ENCODE data around the gene LOXL4. TPM values are rescaled to one million over a fixed set of nuclear protein-coding genes. Genes with fewer than 3 reads are reported as not detected.

The LOXL4 gene
- total RNA-seq, 3 donors from 2014 or later (not counting 1 experiment from before 2014, with no cell fraction given): 0.23 TPM; not detected in 2

- H3K9me3 Mint-ChIP-seq: no peaks in the 10 kb centered on the region
- Histone ChIP-seq H3K27ac (ENCODE audit: low read length) (no peak overlapping the region), H3K4me3 (ENCODE audit: low read length) (no peak overlapping the region), H3K36me3 (ENCODE audit: control insufficient read depth, insufficient read depth, low read length) (peaks cover 21% of the 10 kb centered on the region), H3K4me1 (ENCODE audit: control insufficient read depth, insufficient read depth, low read length) (no peaks in the 10 kb centered on the region), H3K27me3 (ENCODE audit: control insufficient read depth, insufficient read depth, low read length) (no peaks in the 10 kb centered on the region), H3K9me3 (ENCODE audit: control insufficient read depth, insufficient read depth, low read length) (no peaks in the 10 kb centered on the region)
- DNase-seq: no peak
- intact Hi-C loops (cut with micrococcal nuclease): no loop called here
- ATAC-seq: no peak
- H3K4me3 Mint-ChIP-seq: no peak overlapping the region
- peaks cover 19% of the 10 kb centered on the region for H3K36me3 Mint-ChIP-seq
- no CpG with 5 or more reads among the region's 1 CpG for WGBS (ENCODE audit: insufficient coverage)
- H3K27ac Mint-ChIP-seq: peak overlapping the region in 1 of 2 donors; percentile 23
- peaks cover 43 to 45% of the 10 kb centered on the region in 2 donors for H3K4me1 Mint-ChIP-seq
- H3K27me3 Mint-ChIP-seq (ENCODE audit: low read depth in 2 of 2): no peaks in the 10 kb centered on the region
- no peak for TF ChIP-seq CTCF (IDR thresholded peaks at IDR 0.05)
Measured at GRCh38 chr10:98212196-98212595, 55.8 kb downstream of the LOXL4 start.

- Mint-ChIP-seq H3K36me3 (peaks cover 19% of the 10 kb centered on the region), H3K4me3 (no peak overlapping the region), H3K27me3 (ENCODE audit: low read depth in 2 of 2) (no peaks in the 10 kb centered on the region), H3K27ac (no peak overlapping the region), H3K4me1 (peaks cover 38 to 39% of the 10 kb centered on the region in 2 donors), H3K9me3 (no peaks in the 10 kb centered on the region)
- WGBS (ENCODE audit: insufficient coverage): 86% methylated on average over 4 of the region's 4 CpGs
- H3K27me3 ChIP-seq (ENCODE audit: control insufficient read depth, insufficient read depth, low read length): no peaks in the 10 kb centered on the region
- peaks cover 21% of the 10 kb centered on the region for H3K36me3 ChIP-seq (ENCODE audit: control insufficient read depth, insufficient read depth, low read length)
- TF ChIP-seq CTCF (IDR thresholded peaks at IDR 0.05): no peak
- H3K9me3 ChIP-seq (ENCODE audit: control insufficient read depth, insufficient read depth, low read length): no peaks in the 10 kb centered on the region
- H3K27ac ChIP-seq (ENCODE audit: low read length): no peak overlapping the region
- H3K4me1 ChIP-seq (ENCODE audit: control insufficient read depth, insufficient read depth, low read length): no peaks in the 10 kb centered on the region
- ATAC-seq: no peak
- H3K4me3 ChIP-seq (ENCODE audit: low read length): no peak overlapping the region
- DNase-seq: no peak
- intact Hi-C loops (cut with micrococcal nuclease): no loop called here
Measured at GRCh38 chr10:98209441-98209840, 58.6 kb downstream of the LOXL4 start.

GRCh38 chr10:98208925-98209324, 59.1 kb downstream of the LOXL4 start:
- no peak overlapping the region for H3K4me3 ChIP-seq (ENCODE audit: low read length)
- intact Hi-C loops (cut with micrococcal nuclease): no loop called here
- H3K36me3 ChIP-seq (ENCODE audit: control insufficient read depth, insufficient read depth, low read length): peaks cover 21% of the 10 kb centered on the region
- DNase-seq: no peak
- Mint-ChIP-seq H3K27ac (no peak overlapping the region), H3K4me1 (peaks cover 38 to 39% of the 10 kb centered on the region in 2 donors), H3K36me3 (peaks cover 19% of the 10 kb centered on the region), H3K4me3 (no peak overlapping the region), H3K9me3 (no peaks in the 10 kb centered on the region), H3K27me3 (ENCODE audit: low read depth in 2 of 2) (no peaks in the 10 kb centered on the region)
- no peak for ATAC-seq
- 88% methylated on average over 2 of the region's 2 CpGs for WGBS (ENCODE audit: insufficient coverage)
- no peaks in the 10 kb centered on the region for H3K4me1 ChIP-seq (ENCODE audit: control insufficient read depth, insufficient read depth, low read length)
- no peak overlapping the region for H3K27ac ChIP-seq (ENCODE audit: low read length)
- H3K9me3 ChIP-seq (ENCODE audit: control insufficient read depth, insufficient read depth, low read length): no peaks in the 10 kb centered on the region
- H3K27me3 ChIP-seq (ENCODE audit: control insufficient read depth, insufficient read depth, low read length): no peaks in the 10 kb centered on the region
- no peak for TF ChIP-seq CTCF (IDR thresholded peaks at IDR 0.05)

- Histone ChIP-seq H3K4me3 (ENCODE audit: low read length) (no peak overlapping the region), H3K27ac (ENCODE audit: low read length) (no peak overlapping the region), H3K4me1 (ENCODE audit: control insufficient read depth, insufficient read depth, low read length) (no peaks in the 10 kb centered on the region), H3K9me3 (ENCODE audit: control insufficient read depth, insufficient read depth, low read length) (no peaks in the 10 kb centered on the region), H3K27me3 (ENCODE audit: control insufficient read depth, insufficient read depth, low read length) (no peaks in the 10 kb centered on the region), H3K36me3 (ENCODE audit: control insufficient read depth, insufficient read depth, low read length) (peaks cover 15% of the 10 kb centered on the region)
- intact Hi-C loops (cut with micrococcal nuclease): no loop called here
- DNase-seq (no peak), ATAC-seq (no peak)
- Mint-ChIP-seq H3K4me1 (peaks cover 14 to 18% of the 10 kb centered on the region in 2 donors), H3K27ac (no peak overlapping the region), H3K4me3 (no peak overlapping the region), H3K9me3 (no peaks in the 10 kb centered on the region), H3K36me3 (peaks cover 19% of the 10 kb centered on the region), H3K27me3 (ENCODE audit: low read depth in 2 of 2) (no peaks in the 10 kb centered on the region)
- TF ChIP-seq CTCF (IDR thresholded peaks at IDR 0.05): no peak
- WGBS (ENCODE audit: insufficient coverage): 100% methylated on average over 1 of the region's 2 CpGs
Measured at GRCh38 chr10:98205351-98205750, 62.6 kb downstream of the LOXL4 start.
